ENCODE data around the gene C16orf46.

GRCh38 chr16:81117436-81117835 is 40.4 kb upstream of the C16orf46 start:
- TF ChIP-seq CTCF (IDR thresholded peaks at IDR 0.05; ENCODE audit: low read depth, low read length, missing input control) (no peak), MAX (IDR thresholded peaks at IDR 0.05) (no peak), ATF3 (IDR thresholded peaks at IDR 0.05) (no peak), GABPA (IDR thresholded peaks at IDR 0.05 in 1 of 2, conservative IDR thresholded peaks at IDR 0.05 in 1 of 2) (no peak), HNF4A (conservative IDR thresholded peaks at IDR 0.05) (no peak), EGR1 (IDR thresholded peaks at IDR 0.05; ENCODE audit: low read depth in 2 of 2) (no peak), TAF1 (conservative IDR thresholded peaks at IDR 0.05) (no peak), SP1 (IDR thresholded peaks at IDR 0.05) (no peak), NR2F2 (IDR thresholded peaks at IDR 0.05) (no peak), REST (IDR thresholded peaks at IDR 0.05) (no peak), JUND (IDR thresholded peaks at IDR 0.05) (no peak), RAD21 (IDR thresholded peaks at IDR 0.05) (no peak), RXRA (IDR thresholded peaks at IDR 0.05) (no peak), FOXA2 (IDR thresholded peaks at IDR 0.05) (no peak)

Data from liver (tissue), 3 donors.